GM06990 (cell line): ENCODE measurements around the gene FAM180A.
A peak's percentile ranks its signal among the peaks of the same experiment; 100 is the strongest.

Source experiments
- DNase-seq: peaks from one replicate; pipeline ENCODE4 v3.0.0-alpha.2; 2011; ENCODE audit not compliant: insufficient read length; ENCODE audit errors: extremely low read depth
- H3K27me3 ChIP-seq: replicated peaks from 2 replicates; pipeline ENCODE4 v1.6.0; 2011; ENCODE audit warnings: low read length; ENCODE audit not compliant: control insufficient read depth, insufficient read depth
- H3K36me3 ChIP-seq: 2 replicates; pipeline ENCODE4 v1.5.1; 2011; ENCODE audit warnings: low read length; ENCODE audit not compliant: control insufficient read depth, insufficient read depth
- H3K4me3 ChIP-seq: replicated peaks from 2 replicates; pipeline ENCODE4 v1.5.1; 2011; ENCODE audit warnings: low read depth, mild to moderate bottlenecking, control low read depth, low read length
- CTCF ChIP-seq: IDR thresholded peaks from 2 replicates; pipeline ENCODE4 v1.5.1; 2011; ENCODE audit warnings: low read length, control low read depth, mild to moderate bottlenecking, inconsistent platforms; ENCODE audit not compliant: insufficient read depth, poor library complexity, severe bottlenecking

FAM180A gene

GRCh38 chr7:135707570-135707966, 41.0 kb downstream of the FAM180A start:
- no peaks in the 10 kb centered on the region for H3K27me3 ChIP-seq
- no peak overlapping the region for H3K4me3 ChIP-seq
- TF ChIP-seq CTCF = no peak

GRCh38 chr7:135706858-135707569, 41.6 kb downstream of the FAM180A start:
- no peak for TF ChIP-seq CTCF
- H3K36me3 ChIP-seq = no peaks in the 10 kb centered on the region
- H3K27me3 ChIP-seq = no peaks in the 10 kb centered on the region
- DNase-seq = no peak
- no peak overlapping the region for H3K4me3 ChIP-seq

More at GRCh38 chr7:135707570-135707966, 41.0 kb downstream of the FAM180A start:
- no peak for DNase-seq
- H3K36me3 ChIP-seq = no peaks in the 10 kb centered on the region

GRCh38 chr7:135706038-135706742, 42.4 kb downstream of the FAM180A start:
- no peak for TF ChIP-seq CTCF
- H3K27me3 ChIP-seq = no peaks in the 10 kb centered on the region
- H3K36me3 ChIP-seq = no peaks in the 10 kb centered on the region
- DNase-seq = no peak
- no peak overlapping the region for H3K4me3 ChIP-seq

GRCh38 chr7:135704698-135705097, 43.9 kb downstream of the FAM180A start:
- Histone ChIP-seq H3K27me3 (no peaks in the 10 kb centered on the region), H3K36me3 (no peaks in the 10 kb centered on the region), H3K4me3 (no peak overlapping the region)
- no peak for DNase-seq
- no peak for TF ChIP-seq CTCF

DNA sequence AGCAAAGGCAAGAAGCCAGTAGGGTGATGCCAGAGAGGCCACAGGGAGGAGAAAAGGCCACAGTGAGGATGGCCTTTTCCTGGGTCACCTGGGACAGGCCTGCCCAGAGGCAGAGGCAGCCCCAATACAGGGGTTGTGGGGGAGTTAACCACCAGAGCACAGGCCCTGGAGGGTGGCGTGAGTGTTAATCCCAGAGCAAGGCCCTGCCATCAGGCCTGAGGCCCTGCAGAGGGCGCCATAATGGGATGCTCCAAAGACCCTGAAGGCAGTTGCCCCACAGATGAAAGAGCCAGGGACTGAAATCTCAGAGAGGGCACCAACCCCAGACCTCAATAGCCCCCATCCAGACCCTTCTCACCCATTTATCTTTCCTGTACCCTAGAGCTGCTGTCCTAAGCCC, 44.5 kb downstream of the FAM180A start:
- Histone ChIP-seq H3K4me3 (no peak overlapping the region), H3K36me3 (no peaks in the 10 kb centered on the region), H3K27me3 (no peaks in the 10 kb centered on the region)
- no peak for DNase-seq
- peak; percentile 44 for TF ChIP-seq CTCF
